Skeletal muscle tissue (tissue), 4 donors: ENCODE measurements around the gene ACSF3. TPM values are rescaled to one million over a fixed set of nuclear protein-coding genes. Genes with fewer than 3 reads are reported as not detected.

Experiments
- H3K27ac ChIP-seq: one replicate; pipeline ENCODE4 v1.7.0; 2013; ENCODE audit warnings: mild to moderate bottlenecking, low read depth, low read length, inconsistent platforms
- H3K27me3 ChIP-seq, 3 donors: one replicate each; pipeline ENCODE4 v1.7.0; 2013; ENCODE audit warnings: low read length in 3 of 3; ENCODE audit not compliant: control insufficient read depth in 3 of 3, insufficient read depth in 3 of 3
- H3K36me3 ChIP-seq, 3 donors: one replicate each; pipeline ENCODE4 v1.7.0; 2013; ENCODE audit warnings: low read length in 3 of 3; ENCODE audit not compliant: control insufficient read depth in 3 of 3, insufficient read depth in 3 of 3
- H3K4me1 ChIP-seq, 3 donors: one replicate each; pipeline ENCODE4 v1.7.0; 2013; ENCODE audit warnings: low read length in 3 of 3, mild to moderate bottlenecking in 3 of 3; ENCODE audit not compliant: control insufficient read depth in 3 of 3, insufficient read depth in 3 of 3
- H3K4me3 ChIP-seq, 3 donors: one replicate each; pipeline ENCODE4 v1.7.0; 2013; ENCODE audit warnings: low read length in 3 of 3
- H3K9ac ChIP-seq, 3 donors: one replicate each; pipeline ENCODE4 v1.7.0; 2013; ENCODE audit warnings: low read length in 3 of 3, mild to moderate bottlenecking in 3 of 3, moderate library complexity in 2 of 3, low read depth in 1 of 3
- H3K9me3 ChIP-seq, 3 donors: one replicate each; pipeline ENCODE4 v1.7.0; 2013; ENCODE audit warnings: low read length in 3 of 3; ENCODE audit not compliant: control insufficient read depth in 3 of 3
- total RNA-seq: library from RNA; depleted of rRNA; stranded (reverse); fragments of >200 nt; gene quantifications from one replicate; pipeline ENCODE4 v1.2.3, GENCODE V29; 2014
- donor health status: Osteomylitis.

Gene ACSF3
- total RNA-seq, 1 donor from 2014 or later, result 12.5 TPM

DNA sequence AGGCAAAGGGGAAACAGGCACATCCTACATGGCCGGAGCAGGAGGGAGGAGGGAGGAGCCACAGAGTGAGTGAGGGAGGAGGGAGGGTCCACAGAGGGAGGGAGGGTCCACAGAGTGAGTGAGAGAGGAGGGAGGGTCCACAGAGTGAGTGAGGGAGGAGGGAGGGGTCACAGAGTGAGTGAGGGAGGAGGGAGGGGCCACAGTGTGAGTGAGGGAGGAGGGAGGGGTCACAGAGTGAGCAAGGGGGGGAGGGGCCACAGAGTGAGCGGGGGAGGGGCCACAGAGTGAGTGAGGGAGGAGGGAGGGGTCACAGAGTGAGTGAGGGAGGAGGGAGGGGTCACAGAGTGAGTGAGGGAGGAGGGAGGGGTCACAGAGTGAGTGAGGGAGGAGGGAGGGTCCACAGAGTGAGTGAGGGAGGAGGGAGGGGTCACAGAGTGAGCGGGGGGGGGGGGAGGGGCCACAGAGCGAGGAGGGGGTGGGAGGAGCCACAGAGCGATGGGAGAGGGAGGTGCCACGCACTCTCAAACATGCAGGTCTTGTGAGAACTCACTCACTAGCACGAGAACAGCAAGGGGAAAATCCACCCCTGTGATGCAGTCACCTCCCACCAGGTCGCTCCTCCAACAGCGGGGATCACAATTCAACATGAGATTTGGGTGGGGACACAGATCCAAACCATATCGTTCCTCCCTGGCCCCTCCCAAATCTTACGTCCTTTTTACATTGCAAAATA, 53.6 kb downstream of the ACSF3 start:
- H3K4me3 ChIP-seq, result no peak overlapping the region

DNA sequence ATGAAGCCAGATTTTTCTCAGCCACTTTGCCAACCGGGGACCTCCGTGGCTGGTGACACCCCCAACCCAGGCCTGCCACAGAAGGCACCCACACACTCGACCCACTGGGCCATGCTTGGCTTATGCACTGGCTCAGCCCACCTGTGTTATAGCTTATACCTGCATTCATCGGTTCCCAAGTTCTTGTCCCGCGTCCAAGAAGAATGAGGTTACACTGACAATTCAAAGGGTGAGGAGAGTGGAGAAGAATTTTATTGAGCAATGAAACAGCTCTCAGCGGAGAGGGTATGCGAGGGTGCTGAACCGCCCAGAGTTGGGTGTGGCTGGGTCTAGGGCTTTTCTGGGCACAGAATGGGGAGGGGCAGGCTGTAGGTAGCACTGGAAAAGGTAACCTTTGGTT, 55.7 kb downstream of the ACSF3 start:
- H3K27me3 ChIP-seq, result no peaks in the 10 kb centered on the region
- no peak overlapping the region for H3K4me3 ChIP-seq
- H3K36me3 ChIP-seq, result peaks cover 22 to 50% (median 25%) of the 10 kb centered on the region in 3 donors
- peaks cover 0 to under 1% (median 0%) of the 10 kb centered on the region in 3 donors for H3K4me1 ChIP-seq
- H3K9me3 ChIP-seq, result peaks cover 0 to 4% (median 4%) of the 10 kb centered on the region in 3 donors
- H3K9ac ChIP-seq, result no peak overlapping the region
- no peak overlapping the region for H3K27ac ChIP-seq

More for the DNA sequence above, 53.6 kb downstream of the ACSF3 start:
- H3K4me1 ChIP-seq, result no peaks in the 10 kb centered on the region
- peaks cover 0 to 4% (median 4%) of the 10 kb centered on the region in 3 donors for H3K9me3 ChIP-seq
- H3K36me3 ChIP-seq, result peaks cover 31 to 62% (median 34%) of the 10 kb centered on the region in 3 donors
- H3K27me3 ChIP-seq, result no peaks in the 10 kb centered on the region
- no peak overlapping the region for H3K9ac ChIP-seq
- H3K27ac ChIP-seq, result no peak overlapping the region

DNA sequence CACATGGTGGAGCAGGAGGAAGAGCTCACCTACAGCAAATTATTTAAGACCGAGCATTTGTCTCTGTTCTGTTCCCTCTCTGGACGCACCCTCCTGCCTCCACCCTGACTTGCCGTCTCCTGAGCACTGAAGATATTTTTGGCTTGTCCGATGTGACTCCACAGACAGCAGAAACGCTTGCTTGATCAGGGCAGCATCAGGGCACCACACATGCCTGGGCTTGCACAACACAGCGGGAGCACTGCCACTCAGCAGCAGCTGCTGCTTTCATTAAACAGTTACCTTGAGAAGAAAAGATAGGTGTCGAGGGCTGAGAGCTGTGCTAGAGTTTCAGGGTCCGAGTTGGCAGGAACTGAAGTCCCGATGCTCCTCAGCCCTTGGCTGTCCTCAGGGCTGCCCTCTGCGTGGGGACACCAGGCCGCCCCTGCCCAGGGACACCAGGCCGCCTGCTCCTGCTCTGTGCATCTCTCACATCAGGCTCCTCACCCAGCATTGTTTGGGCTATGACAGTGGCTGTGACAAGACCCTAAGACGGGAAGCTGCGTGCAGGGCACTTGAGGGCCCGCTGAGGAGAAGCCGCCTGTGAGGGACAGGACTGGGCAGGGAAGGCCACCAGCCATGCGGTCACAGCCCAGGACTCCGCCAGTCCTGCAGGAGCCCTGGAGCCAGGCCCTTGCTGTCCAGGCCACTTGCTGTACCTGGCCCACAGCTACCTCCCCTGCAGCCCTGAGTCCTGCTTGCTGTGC, 56.6 kb downstream of the ACSF3 start:
- no peak overlapping the region for H3K4me3 ChIP-seq
- no peak overlapping the region for H3K27ac ChIP-seq
- H3K9me3 ChIP-seq, result peaks cover 0 to 4% (median 4%) of the 10 kb centered on the region in 3 donors
- H3K36me3 ChIP-seq, result peaks cover 22 to 50% (median 22%) of the 10 kb centered on the region in 3 donors
- H3K27me3 ChIP-seq, result no peaks in the 10 kb centered on the region
- no peak overlapping the region for H3K9ac ChIP-seq
- H3K4me1 ChIP-seq, result peaks cover 4 to 9% (median 7%) of the 10 kb centered on the region in 3 donors

DNA sequence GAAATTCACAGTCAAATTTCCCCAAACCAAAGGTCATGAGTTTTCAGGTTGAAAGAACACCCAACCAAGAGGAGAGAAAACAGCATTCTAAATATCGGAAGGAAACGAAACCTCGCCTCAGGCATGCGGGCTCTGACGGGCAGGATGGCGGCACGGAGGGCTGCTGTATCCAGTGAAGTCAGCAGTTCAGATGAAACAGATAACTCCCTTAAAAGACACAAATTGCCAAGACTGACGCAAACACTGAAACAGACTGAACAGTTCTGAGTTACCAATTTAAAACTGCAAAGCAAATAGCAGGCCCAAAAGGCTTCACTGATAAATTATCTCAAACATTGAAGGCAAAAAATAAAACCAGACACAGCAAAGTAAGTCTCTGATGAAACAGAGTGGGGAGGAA, 57.3 kb downstream of the ACSF3 start:
- Histone ChIP-seq H3K9ac (no peak overlapping the region), H3K27me3 (peaks cover 0 to 4% (median 0%) of the 10 kb centered on the region in 3 donors), H3K4me3 (no peak overlapping the region), H3K9me3 (peaks cover 0 to 4% (median 4%) of the 10 kb centered on the region in 3 donors), H3K27ac (no peak overlapping the region), H3K36me3 (peaks cover 17 to 43% (median 22%) of the 10 kb centered on the region in 3 donors), H3K4me1 (peaks cover 10 to 17% (median 13%) of the 10 kb centered on the region in 3 donors)

DNA sequence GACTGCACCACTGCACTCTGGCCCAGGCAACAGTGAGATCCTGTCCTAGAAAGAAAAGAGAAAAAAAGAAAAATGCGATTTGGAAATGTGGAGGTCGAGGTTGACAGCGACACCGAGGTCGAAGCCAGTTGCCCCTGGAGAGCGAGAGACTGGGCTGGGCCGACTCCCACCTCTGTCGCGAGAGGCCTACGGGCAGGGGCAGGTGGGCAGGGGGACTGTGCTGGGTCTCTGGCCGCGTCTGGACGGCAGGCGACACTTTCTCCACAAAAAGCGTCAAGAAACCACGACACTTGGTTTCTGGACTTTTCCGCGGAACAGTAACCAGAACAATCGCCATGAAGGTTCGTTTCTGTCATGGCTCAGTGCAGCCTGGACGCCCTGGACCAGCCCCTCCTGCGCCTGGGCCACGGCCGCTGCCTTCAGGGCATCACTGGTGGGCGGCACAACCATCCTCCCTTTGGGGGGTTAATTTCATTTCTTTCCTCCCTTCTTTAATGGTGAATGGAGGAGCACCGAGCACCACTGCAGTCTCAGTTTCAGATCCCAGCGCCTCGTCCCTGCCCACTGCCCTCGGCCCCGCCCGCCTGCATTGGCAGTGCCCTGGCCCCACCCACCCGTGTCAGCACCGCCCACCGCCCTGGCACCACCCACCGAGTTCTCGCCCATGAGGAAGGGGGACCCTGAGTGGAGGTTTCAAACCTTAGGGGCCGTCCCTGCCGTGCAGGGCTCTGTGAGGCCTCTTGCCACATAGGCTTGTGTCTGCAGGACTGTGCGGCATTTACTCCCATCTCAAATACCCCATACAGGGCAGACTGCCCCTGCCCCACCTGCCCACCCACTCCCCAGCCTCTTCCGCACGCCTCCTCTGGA, 59.4 kb downstream of the ACSF3 start:
- no peak overlapping the region for H3K4me3 ChIP-seq
- H3K4me1 ChIP-seq, result peaks cover 21 to 31% (median 24%) of the 10 kb centered on the region in 3 donors
- H3K27me3 ChIP-seq, result peaks cover 0 to 10% (median 6%) of the 10 kb centered on the region in 3 donors
- no peak overlapping the region for H3K9ac ChIP-seq
- H3K36me3 ChIP-seq, result peaks cover 13 to 34% (median 15%) of the 10 kb centered on the region in 3 donors
- no peak overlapping the region for H3K27ac ChIP-seq
- peaks cover 0 to 4% (median 4%) of the 10 kb centered on the region in 3 donors for H3K9me3 ChIP-seq

DNA sequence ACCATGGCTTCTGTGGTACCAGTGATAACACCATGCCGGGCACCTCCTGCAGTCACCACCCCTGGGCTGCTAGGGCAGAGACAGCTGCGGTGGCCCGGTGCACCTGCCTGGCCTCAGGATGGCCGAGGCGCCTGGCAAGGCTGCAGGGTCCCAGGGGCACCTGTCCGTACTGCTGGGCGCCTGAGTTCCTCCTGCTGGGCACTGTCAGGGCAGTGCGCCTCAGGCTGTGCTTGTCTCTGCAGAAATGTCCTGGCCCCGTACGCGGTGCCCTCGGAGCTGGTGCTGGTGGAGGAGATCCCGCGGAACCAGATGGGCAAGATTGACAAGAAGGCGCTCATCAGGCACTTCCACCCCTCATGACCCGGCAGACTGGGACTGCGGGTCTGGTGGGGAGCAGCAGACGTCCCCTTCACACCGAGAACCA, 60.2 kb downstream of the ACSF3 start:
- peaks cover 21 to 31% (median 24%) of the 10 kb centered on the region in 3 donors for H3K4me1 ChIP-seq
- H3K27ac ChIP-seq, result no peak overlapping the region
- H3K27me3 ChIP-seq, result peaks cover 0 to 10% (median 6%) of the 10 kb centered on the region in 3 donors
- H3K4me3 ChIP-seq, result no peak overlapping the region
- H3K9me3 ChIP-seq, result peaks cover 0 to 4% (median 4%) of the 10 kb centered on the region in 3 donors
- peaks cover 13 to 28% (median 15%) of the 10 kb centered on the region in 3 donors for H3K36me3 ChIP-seq
- no peak overlapping the region for H3K9ac ChIP-seq

DNA sequence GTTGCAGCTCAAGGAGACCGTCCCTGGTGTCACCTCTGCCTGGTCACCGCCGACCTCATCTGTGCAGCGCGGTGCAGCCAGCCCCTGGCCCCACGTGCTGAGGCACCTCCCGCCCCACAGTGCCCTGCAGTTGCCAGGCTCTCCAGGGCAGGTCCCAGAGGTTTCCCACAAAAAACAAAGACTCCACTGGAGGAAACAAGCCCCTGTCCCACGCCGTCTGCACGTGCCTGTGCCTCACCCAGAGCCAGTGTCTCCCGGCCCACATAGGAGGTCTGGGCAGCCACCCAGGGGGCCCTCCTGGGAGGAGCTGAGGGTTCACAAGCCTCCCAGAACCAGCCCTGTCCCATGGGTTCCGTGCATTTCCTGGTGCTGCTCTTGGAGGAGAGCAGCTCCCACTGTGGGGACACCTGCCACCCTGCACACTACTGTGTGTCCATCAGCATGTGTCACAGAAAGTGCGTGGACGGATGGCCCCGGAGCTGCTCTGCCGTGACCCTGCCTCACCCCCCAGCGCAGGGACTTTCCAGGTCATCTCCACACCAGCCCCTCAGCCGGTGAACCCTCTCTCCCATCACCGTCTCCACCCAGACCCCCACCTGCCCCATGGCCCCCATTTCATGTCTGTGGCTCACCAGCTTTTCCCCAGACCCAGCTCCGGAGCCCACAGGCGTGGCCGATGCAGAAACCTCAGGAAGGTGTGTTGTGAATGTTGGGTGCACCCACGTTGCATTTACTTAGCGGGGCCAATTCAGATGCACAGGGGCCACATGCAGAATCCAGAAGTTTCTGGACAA, 60.9 kb downstream of the ACSF3 start:
- peaks cover 8 to 22% (median 10%) of the 10 kb centered on the region in 3 donors for H3K36me3 ChIP-seq
- peaks cover 0 to 4% (median 0%) of the 10 kb centered on the region in 3 donors for H3K9me3 ChIP-seq
- peaks cover under 1 to 14% (median 8%) of the 10 kb centered on the region in 3 donors for H3K27me3 ChIP-seq
- H3K4me3 ChIP-seq, result no peak overlapping the region
- H3K27ac ChIP-seq, result no peak overlapping the region
- no peak overlapping the region for H3K9ac ChIP-seq
- peaks cover 21 to 31% (median 24%) of the 10 kb centered on the region in 3 donors for H3K4me1 ChIP-seq

DNA sequence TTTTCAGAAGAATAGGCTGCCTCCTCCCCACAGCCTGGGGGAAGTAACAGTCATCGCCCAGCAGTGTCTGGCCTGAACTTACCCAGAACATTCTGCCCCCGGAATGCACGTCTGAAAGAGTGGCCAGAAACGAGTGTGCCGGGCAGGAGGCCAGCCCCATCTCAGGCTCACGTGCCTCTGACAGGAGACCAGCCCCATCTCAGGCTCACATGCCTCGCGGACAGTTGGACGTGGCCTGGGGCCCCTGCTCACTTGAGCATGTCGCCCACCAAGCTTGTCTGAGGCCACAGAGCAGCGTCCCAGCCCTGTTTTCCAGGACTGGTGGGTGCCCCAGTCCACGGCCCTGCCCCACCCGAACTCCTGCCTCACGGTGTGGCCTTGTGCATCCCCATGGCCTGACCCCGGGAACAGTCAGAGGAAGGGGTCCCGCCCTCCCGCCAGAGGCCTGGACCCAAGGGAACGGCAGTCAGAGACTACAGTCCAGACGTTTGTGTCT, 61.6 kb downstream of the ACSF3 start:
- Histone ChIP-seq H3K9ac (no peak overlapping the region), H3K27ac (no peak overlapping the region), H3K27me3 (peaks cover 5 to 17% (median 13%) of the 10 kb centered on the region in 3 donors), H3K4me1 (peaks cover 21 to 31% (median 24%) of the 10 kb centered on the region in 3 donors), H3K4me3 (no peak overlapping the region), H3K36me3 (peaks cover 6 to 17% (median 6%) of the 10 kb centered on the region in 3 donors), H3K9me3 (no peaks in the 10 kb centered on the region)
